Activated naive CD8-positive, alpha-beta T cell treated with anti-CD3 and anti-CD28 coated beads, Interleukin-2, amount 50 U/mL, for 16 hours (primary cell): ENCODE measurements around the gene METTL17.
"Not testable (repeated sequence)": the region's sequence is repeated elsewhere in the genome, so short reads cannot be mapped to it uniquely, and the experiment has no call there.

ENCODE experiments used
- DNase-seq: peaks from one replicate; pipeline ENCODE4 v3.0.0-alpha.2; 2020; ENCODE audit warnings: low read depth, low spot score

Gene METTL17, protein sequence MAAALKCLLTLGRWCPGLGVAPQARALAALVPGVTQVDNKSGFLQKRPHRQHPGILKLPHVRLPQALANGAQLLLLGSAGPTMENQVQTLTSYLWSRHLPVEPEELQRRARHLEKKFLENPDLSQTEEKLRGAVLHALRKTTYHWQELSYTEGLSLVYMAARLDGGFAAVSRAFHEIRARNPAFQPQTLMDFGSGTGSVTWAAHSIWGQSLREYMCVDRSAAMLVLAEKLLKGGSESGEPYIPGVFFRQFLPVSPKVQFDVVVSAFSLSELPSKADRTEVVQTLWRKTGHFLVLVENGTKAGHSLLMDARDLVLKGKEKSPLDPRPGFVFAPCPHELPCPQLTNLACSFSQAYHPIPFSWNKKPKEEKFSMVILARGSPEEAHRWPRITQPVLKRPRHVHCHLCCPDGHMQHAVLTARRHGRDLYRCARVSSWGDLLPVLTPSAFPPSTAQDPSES

DNA sequence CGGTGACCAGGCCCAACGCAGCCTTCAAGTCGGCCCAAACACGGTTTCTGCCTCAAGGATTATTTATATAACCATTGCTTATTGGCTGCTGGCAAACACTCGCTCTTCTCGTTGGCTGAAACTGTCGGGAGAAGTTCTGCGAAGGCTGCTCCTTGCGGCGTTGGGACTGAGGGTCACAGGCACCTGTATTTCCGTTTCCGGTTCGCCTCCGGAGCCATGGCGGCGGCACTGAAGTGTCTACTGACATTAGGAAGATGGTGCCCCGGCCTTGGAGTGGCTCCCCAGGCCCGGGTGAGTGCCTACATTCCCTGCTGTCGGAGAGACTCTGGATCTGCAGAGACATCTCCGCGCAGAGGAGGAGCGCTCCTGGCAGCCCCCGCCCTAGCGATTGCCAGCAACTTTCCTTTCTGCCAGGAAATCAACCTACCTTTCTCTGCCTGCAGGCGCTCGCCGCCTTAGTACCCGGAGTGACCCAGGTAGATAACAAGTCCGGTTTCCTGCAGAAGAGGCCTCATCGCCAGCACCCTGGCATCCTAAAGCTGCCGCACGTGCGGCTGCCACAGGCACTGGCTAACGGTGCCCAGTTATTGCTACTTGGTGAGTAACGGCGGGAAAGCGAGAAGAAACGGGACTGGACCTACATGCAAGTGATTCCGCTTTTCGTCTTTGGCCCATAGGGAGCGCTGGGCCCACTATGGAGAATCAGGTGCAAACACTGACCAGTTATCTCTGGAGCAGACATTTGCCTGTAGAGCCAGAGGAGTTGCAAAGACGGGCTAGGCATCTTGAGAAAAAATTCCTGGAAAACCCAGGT, at the start of gene METTL17:
METTL17 (plus strand) TSS at position 194 of the 814 bp plus-strand sequence; CDS start at position 217, 23 bp downstream.
- peak; percentile 70 for DNase-seq

DNA sequence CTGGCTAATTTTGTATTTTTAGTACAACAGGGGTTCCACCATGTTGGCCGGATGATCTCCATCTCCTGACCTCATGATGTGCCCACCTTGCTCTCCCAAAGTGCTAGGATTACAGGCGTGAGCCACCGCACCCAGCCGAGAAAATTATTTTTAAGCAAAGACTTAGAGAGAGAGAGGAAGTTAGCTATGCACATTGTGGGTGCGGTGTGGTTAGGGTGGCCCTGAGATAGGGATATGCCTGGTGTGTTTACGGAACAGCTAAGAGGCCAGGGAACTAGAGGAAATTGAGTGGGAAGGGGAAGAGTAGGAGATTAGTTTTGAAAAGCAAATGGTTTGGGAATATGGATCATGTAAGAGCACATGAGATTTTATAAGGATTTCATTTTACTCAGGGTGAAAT, 44.6 kb upstream of the METTL17 start:
- DNase-seq = not testable (repeated sequence)

DNA sequence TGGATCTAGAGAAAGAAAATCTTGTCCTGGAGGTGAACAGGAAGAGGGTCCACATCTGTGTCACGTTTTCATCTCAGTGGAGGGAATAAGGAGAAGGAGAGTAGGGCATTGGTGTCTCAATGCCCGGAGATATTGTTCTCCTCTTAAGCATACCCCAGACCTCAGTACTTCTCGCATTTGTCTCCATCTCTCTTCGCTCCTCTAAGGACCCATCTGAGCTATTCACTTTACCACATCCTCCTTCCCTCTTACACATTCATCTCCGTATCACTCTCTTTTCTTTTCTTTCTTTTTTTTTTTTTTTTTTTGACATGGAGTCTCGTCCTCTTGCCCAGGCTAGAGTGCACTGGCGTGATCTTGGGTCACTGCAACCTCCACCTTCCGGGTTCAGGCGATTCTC, 43.1 kb upstream of the METTL17 start:
- not testable (repeated sequence) for DNase-seq

DNA sequence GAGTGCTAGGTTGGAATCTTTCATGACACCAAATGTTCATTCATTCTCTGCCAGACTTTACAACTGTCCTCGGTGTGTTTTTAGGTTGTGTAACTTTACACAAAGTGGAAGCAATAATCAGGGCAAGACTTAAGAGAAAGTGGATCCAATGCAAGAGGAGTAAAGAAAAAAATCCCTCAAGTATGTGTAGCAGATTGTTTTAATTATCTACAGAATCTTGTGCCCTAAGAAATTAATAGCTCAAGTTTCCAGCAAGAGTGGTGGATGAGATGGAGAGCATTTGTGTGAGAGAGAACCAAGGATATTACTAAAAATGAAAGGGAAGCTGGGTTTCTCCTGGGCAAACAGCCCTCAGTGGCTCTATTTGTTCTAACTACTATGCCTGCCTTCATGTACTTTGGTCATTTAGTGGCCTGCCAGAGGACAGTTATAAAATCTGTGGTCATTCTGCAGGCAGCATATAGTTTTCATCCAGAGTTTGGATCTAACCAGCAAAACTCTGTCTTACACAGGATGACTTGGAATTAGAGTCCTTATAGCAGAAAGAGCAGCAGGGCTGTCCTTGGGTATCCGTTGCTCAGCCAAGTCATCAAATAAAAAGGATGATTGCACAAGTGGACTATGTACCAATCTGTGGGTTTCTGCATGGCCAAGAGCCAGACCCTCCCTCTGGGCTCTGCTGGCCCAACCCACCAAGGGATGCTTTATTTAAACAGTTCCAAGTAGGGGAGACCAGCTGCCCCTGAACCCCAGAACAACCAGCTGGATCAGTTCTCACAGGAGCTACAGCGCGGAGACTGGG, 34.8 kb upstream of the METTL17 start, which contains the start of gene RNASE2:
RNASE2 (plus strand) TSS at position 752 of the 802 bp plus-strand sequence. CDS start 285 bp downstream, outside the sequence.
- not testable (repeated sequence) for DNase-seq

DNA sequence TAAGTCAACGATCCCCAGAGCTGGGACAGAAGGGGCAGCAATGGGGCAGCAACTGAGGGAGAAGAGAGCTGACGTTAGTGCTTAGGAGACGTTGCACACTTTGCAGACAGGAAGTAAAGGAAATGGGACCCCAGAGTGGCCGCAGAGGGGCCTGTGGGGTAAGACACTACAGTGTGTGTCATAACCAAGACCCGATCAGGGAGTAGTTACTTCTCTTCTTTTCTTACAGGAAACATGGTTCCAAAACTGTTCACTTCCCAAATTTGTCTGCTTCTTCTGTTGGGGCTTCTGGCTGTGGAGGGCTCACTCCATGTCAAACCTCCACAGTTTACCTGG, 34.3 kb upstream of the METTL17 start:
- not testable (repeated sequence) for DNase-seq

DNA sequence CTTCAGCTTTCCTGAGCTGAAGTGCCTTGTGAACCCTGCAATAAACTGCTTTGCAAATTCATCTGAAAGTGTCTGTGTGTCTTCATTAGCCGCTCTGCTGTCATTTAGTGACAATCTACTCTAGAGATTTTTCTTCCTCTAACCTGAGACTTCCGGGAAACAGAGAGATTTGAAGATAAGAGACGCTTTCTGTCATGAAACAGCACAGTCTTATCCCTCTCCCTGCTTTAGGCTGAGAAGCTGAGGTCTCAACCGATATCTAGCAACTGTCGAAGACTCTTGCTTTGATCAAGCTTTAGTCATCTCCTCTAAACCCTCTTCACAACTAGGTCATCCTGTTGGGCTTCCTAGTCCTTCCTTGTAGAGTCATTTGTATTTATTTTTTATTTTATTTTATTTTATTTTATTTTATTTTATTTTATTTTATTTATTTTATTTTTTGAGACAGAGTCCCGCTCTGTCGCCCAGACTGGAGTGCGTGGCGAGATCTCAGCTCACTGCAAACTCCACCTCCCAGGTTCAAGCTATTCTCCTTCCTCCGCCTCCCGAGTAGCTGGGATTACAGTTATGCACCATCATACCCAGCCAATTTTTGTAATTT, 33.3 kb upstream of the METTL17 start:
- DNase-seq = no peak

DNA sequence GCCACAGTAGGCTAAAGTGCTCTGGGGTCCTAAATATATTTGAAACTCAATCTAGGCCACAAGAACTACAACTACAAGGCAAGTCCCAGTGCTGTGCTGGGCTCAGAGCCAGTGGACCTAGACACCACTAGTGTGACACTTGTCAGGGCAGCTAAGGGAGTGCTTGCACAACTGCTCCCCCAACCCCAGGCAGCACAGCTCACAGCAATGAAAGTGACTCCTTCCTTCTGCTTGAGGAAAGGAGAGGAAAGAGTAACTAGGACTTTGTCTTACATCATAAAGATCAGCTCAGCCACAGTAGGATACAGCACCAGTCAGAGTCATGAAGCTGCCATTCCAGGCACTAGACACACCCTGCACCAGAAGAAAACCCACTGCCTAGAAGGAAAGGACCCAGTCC, 30.8 kb upstream of the METTL17 start:
- DNase-seq = not testable (repeated sequence)

DNA sequence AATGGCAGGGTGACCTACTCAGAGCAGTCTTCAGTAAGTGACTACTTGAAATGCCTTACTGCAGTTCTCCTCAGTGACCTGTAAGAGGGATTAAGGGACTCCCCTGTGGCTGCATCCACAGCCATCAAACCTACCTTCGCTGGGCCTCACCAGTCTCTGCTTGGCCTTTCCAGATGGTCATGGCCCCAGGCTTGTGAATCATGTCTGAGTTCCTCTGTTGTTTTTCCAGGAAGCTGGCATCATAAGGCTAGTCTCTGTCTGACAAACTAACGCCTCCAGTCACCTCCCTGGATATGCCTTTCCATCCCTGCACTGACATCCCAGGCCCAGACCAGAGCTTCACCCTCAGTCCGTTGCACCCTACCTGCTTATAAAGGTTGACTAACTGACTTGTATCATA, 20.4 kb upstream of the METTL17 start:
- DNase-seq = no peak

DNA sequence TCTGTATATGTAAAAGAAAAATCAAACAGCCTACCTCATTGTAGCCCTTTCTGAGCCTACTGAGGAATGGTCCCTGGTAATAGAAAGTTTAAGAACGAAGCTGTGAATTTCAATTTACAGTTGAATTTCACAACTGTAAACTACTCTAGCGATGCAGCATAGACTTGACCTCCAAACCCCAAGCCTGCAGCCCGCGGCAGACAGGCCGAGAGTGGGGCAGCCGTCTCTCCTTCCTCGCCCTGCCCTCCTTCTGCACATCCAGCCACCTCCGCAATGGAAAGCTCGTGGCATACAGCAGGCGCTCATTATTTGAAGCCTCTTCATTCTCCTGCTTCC, 19.2 kb upstream of the METTL17 start:
- no peak for DNase-seq

DNA sequence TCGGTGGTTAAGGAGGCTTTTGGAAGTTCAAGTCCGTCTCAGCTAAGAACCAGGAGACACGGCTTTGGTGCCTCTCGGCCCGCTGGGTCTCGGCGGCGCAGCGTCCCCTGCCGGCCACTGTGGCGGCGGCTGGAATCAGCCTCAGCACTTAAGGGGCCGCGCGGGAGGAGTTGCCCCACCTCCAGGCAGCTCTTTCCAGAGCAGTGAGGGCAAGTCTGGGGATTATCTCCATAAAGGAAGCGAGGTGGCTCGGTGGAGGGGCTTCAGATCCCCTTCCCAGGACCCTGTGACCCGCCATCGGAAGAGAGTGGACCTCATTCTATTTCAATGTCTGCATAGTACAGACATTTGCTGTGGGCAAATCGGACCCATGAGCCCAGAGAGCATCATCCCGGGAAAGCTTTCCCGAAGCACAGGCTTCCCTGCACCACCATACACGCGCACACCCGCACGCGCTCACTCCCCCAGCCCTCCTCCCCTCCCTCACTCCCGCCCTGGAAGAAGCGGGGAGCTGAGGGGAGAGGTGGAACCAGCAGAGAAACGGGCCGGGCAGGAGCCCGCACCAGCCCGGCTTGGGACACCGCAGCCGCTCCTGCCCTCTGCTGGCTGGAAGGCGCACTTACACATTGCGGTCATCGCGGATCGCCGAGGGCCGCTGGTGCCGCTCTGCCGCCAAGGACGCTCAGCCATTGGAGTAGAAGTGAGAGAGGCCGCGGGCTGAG, 18.6 kb upstream of the METTL17 start:
- peak; percentile 53 for DNase-seq

DNA sequence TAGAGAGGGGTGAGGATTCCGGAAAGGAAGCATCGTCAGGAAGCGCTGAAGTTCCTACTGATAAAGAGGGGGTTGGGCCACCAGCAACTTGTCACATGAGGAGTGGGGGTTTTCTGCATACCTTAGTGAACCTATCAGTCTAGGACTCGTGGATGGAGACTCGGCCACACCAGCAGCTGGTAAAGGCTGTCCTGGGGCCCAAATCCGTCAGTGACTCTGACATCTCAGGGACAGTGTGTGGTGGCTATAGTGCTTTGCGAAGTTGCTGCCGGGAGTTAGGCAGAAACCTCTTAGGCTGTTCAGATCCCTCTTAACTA, 18.1 kb upstream of the METTL17 start:
- DNase-seq = no peak

DNA sequence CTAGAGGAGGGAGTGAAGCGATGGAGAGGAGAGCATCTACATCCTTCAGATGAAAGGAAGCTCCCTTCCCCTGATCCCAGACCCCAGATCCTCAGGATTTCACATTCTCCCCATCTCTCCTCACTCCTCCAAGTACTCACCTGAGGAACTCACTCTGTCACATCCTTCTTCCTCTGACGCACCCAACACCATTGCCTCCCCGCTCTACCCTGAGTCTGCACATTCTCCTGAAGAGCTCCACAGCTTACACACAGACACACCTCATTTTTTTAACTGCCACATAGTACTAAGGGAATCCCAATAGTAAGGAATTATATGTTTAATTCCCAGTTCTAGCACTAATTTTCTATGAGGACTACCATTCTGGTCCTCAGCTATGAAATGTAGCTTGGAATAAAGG, 16.3 kb upstream of the METTL17 start:
- DNase-seq = no peak

DNA sequence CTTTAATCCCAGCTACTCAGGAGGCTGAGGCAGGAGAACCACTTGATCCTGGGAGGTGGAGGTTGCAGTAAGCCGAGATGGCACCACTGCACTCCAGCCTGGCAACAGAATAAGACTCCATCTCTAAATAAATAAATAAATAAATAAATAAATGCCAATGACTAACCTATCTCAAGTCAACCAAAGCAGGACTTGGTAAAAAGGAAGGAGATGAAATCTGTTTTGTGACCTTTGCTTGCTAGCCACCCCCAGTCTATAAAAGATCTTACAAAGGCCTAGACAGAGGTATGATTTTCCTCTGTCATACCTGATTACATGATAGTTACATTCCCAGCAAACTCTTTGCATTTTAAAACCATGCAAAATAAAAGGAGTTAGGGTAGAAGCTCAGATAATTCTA, 13.5 kb upstream of the METTL17 start:
- DNase-seq = no peak

DNA sequence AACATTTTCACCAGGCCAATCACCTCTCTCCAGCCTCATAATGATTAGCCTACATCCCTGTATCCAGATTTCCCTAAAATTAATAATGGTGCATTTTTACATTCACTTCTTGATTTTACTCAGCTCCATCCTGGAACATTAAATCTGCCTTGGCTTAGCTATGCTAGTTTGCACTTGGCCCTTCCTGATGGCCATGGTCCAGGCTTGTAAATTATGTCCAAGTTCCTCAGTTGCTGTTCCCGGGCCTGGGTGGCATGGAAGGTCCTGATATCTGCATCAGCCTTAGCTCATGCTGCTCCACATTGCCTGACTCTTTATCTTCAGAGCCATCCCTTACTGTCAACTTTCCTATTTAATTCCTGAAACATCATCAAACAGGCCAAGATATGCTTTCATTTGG, 11.1 kb upstream of the METTL17 start:
- DNase-seq = no peak

DNA sequence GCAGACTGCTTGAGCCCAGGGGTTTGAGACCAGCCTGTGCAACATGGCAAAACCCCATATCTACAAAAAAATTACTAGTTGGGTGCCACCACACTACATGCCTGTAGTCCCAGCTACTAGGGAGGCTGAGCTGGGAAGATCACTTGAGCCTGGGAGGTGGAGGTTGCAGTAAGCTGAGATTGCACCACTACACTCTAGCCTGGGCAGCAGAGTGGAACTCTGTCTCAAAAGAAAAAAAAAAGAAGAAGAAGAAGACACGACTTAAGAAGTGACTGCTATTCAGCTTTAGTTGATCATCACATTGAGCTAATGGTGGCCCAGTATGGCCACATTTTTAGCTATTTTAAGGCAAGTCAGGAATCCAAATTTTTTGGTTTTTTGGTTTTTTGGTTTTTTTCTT, 8.9 kb upstream of the METTL17 start:
- no peak for DNase-seq

DNA sequence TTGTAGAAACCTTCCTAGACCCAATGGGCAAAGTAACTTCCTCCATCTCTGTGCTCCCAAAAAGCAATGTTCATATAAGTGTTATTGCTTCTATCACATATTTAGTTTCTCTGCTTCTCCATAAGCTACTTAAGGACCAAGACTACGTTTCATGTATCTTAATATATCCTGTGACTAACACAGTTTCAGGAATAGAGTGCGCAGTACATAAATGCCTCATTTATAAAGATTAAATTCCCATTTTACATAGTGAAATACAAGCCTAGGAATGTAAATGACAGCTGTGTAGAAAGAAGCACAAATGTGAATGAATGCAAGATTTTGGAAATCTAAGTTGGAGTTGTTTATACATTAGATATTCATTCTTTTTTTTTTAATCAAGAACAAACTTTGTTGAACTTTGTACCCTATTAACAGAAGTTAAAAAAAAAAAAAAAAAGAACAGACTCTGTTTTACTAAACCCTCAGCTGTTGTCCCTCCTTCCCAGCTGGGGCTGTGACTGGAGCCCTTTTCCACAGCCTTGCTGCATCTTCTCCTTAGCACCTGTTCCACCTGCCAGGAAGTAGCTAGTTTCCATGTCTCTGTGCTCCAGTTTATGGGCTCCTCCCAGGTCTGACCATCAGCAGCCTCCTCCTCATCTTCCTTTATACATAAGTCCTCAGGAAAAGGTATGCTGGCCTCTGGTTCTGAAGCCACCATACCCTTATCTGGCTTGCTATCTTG, 7.0 kb upstream of the METTL17 start:
- DNase-seq = no peak

DNA sequence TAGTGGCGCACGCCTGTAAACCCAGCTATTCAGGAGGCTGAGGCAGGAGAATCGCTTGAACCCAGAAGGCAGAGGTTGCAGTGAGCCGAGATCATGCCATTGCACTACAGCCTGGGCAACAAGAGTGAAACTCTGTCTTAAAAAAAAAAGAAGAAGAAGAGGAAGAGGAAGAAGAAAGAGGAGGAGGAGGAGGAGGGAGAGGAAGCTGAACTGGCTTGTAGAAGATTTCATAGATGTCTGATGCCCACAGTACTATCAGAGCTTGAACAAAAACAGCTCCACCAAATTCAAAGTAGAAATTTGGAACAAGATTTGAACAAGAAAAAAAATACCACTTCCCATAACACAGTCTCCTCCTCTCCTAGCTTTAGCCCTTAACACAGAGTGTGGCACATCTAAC, 4.1 kb upstream of the METTL17 start:
- DNase-seq = not testable (repeated sequence)

DNA sequence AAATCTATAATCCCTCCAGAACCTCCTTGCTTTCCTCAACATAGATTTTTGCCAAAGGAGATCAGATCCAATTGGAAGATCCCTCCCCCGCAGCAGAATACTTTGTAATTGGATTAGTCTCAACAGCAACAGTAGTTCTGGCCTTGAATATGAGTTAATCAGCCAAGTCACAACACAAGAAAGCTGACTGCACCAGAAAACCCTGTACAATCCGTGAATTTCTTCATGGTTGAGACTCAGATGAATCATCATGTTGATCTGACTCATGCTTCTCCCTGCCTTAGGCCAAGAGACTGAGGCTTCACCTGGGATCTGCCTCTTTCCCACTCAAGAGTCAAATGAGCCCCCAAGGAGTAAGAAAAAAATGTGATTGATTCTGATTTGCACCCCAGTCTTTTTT, 3.0 kb upstream of the METTL17 start:
- DNase-seq = no peak

DNA sequence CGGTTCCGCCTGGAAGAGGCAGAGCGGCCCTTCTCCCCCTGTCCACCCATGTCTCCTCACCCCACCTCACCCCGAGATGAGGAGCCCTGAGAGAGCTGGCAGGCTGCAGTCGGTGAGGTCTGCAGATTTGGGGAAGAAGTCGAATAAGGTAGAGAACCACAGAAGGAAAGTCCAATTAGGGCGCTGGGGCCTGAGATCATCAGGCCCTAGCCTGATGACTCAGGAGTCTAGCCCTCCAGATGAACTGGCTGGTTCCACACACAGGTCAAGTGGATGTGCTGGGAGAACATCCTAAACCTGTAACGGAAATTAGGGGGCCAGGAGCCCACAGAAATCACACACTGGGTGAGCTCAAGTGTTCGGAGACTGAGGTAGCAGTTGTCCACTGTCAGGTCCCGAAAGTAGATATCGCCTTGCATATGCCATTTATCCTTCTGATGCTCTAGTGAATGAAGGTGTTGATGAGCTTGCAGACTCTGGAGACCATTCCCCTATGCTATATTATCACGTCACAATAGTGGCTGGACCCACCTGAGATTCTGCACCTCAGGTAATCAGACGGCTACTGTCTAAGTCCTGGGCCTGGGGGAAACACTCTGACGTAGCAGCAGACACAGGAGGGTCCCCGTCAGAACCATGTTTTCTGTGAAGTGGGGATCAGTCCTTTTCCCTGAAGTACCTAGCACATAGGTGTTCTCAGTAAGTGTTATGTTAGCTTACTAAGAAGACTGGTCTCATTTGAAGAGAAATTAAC, 886 bp upstream of the METTL17 start:
- no peak for DNase-seq

DNA sequence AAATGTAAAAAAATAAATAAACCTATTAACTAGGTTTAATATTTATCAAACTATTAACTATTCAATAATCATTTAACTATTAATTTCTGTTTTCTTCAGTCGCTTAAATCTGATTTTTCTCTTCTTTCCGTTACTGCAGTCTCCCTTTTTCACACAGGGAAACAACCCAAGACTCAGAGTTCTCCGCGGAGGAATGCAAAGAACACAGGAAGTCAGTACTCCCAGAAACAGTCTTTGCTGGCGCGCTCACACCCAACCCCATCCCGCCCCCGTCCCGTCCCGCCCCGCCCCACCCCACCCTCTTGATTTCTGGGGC, 351 bp upstream of the METTL17 start:
- DNase-seq = no peak
